GM12801 (cell line): ENCODE measurements around the gene RASA3.

Experiments used
- CTCF ChIP-seq: IDR thresholded peaks from one replicate; pipeline ENCODE4 v1.5.1; 2011; ENCODE audit warnings: control low read depth; ENCODE audit not compliant: insufficient read length; ENCODE audit errors: extremely low read depth

Gene RASA3

GRCh38 chr13:114032126-114032799, 100.2 kb downstream of the RASA3 start:
- no peak for TF ChIP-seq CTCF

- TF ChIP-seq CTCF: no peak
Measured at GRCh38 chr13:114031631-114032030, 100.8 kb downstream of the RASA3 start.

GRCh38 chr13:114030666-114031610, 101.5 kb downstream of the RASA3 start:
- TF ChIP-seq CTCF: no peak

GRCh38 chr13:114029866-114030625, 102.4 kb downstream of the RASA3 start:
- TF ChIP-seq CTCF: no peak

GRCh38 chr13:114027826-114028225, 104.6 kb downstream of the RASA3 start:
- no peak for TF ChIP-seq CTCF

GRCh38 chr13:114027046-114027715, 105.2 kb downstream of the RASA3 start:
- TF ChIP-seq CTCF: no peak
